Measurements from ENCODE around the gene SEMA6A. TPM values are rescaled to one million over a fixed set of nuclear protein-coding genes. Genes with fewer than 3 reads are reported as not detected.

The SEMA6A gene
- total and polyA plus RNA-seq, 2 of the 13 experiments (the other 11 are each of a cell fraction or from before 2014, with no cell fraction given), result 5.1 to 6.5 TPM

DNA sequence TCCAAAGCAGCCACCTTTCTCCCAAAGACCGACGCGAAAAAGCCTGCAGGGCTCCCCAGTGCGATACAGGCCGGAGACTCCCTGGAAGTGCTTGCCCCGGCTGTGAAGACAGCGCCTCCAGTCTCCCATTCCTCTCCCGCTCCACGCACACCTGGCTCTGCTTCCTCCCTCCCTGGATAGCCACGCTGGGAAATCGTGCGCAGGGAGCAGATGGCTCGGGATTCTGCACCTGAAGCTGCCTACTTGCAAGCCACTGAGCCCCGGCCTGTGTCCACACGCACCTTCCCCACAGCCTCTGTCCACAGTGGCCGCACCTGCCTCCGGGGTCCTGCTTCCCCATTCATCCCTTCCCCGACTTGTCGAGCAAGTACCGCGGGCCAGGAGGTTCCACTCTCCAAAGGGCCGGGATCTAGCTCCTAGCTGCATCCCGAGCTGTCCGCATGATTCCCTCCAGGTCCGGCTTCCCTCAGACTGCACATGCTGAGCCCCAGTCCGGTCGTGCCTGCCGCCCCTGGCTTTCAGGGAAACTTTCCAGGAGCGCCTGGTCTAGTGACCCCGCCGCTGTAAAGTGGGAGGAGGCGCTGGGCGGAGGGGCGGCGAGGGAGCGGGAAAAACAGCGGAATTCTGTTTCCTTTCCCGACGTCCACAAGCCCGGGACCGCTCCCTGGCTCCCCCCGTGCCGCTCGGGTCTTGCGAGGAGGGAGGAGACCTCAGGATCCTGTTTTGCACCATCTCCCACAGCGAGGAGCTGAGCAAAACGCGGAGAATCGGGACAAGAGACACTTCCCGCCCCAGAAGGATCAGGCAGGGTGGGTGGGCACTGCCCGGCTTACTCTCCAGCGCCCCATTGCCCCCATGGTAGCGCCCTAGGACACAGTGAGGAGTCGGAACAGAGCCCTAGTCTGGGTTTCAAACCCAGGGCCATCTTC lies 2.0 kb downstream of the SEMA6A start:
- Histone ChIP-seq H3K4me3 (replicated peaks in 1 of 3; ENCODE audit: insufficient read depth in 1 of 3, low read depth in 2 of 3, low read length in 3 of 3) (peak overlapping the region; percentile 58 to 75 (median 63); a peak in 5 of 6 replicates), H3K36me3 (replicated peaks in 1 of 2; ENCODE audit: control insufficient read depth in 1 of 2, insufficient read depth in 2 of 2, low read length in 2 of 2) (no peaks in the 10 kb centered on the region), H3K9me3 (ENCODE audit: low read length) (no peaks in the 10 kb centered on the region), H3K27ac (ENCODE audit: extremely low read length, insufficient read depth, low read length) (peak overlapping the region; percentile 62), H2AFZ (ENCODE audit: low read length) (no peak overlapping the region), H4K20me1 (ENCODE audit: insufficient read depth, low read length) (no peaks in the 10 kb centered on the region), H3K4me1 (ENCODE audit: insufficient read depth, low read length) (peaks cover 47% of the 10 kb centered on the region), H3K4me2 (ENCODE audit: low read depth, low read length) (peak overlapping the region; percentile 70), H3K79me2 (ENCODE audit: insufficient read depth, low read length) (peaks cover 65% of the 10 kb centered on the region), H3K27me3 (ENCODE audit: control insufficient read depth in 1 of 2, insufficient read depth in 2 of 2, low read length in 2 of 2) (peaks cover 1 to 9% of the 10 kb centered on the region in 2 experiments; a peak in 1 of 5 replicates), H3K9ac (ENCODE audit: insufficient read depth, low read depth, low read length) (peak overlapping the region; percentile 71)
- intact Hi-C loops (cut with micrococcal nuclease; ENCODE audit: unreplicated experiment) (loop anchor here (1.0 to 10.0 kb wide), 5 partner anchors 35 to 435 kb away; no protein-coding TSS in a partner anchor), in situ Hi-C loops (cut with HindIII; ENCODE audit: extremely low pct_ligation_motif_present, low pct_unique_long_range_greater_than_20kb) (loop anchor here (5.0 kb wide), 1 partner anchor 290 kb away; no protein-coding TSS in a partner anchor)
- peak; percentile 72 for ATAC-seq
- FAIRE-seq, result no peak
- DNase-seq (ENCODE audit: low spot score), result no peak
- 30% methylated on average over 32 of the region's 54 CpGs for WGBS (ENCODE audit: low lambda C conversion rate)
- BruUV-seq (replicated peaks), result no TSS peak
- CTCF ChIA-PET (ENCODE audit: low intra/inter-chr PET ratio, low total read pairs), result no interaction called here
- POLR2A ChIA-PET, result no interaction called here
- TF ChIP-seq ARNT (IDR thresholded peaks at IDR 0.05), result no peak
- no peak for TF ChIP-seq SNAI1 (CRISPR knock-in tag; IDR thresholded peaks at IDR 0.05; ENCODE audit: borderline replicate concordance)
- no peak for TF ChIP-seq CENPBD1 (CRISPR knock-in tag; IDR thresholded peaks at IDR 0.05; ENCODE audit: borderline replicate concordance, low read depth)
- TF ChIP-seq JARID2 (CRISPR knock-in tag; IDR thresholded peaks at IDR 0.05; ENCODE audit: insufficient replicate concordance), result no peak
- no peak for TF ChIP-seq PBX3 (CRISPR knock-in tag; IDR thresholded peaks at IDR 0.05; ENCODE audit: borderline replicate concordance)
- TF ChIP-seq ZKSCAN1 (IDR thresholded peaks at IDR 0.05; ENCODE audit: low read length), result no peak
- no peak for TF ChIP-seq ZNF343 (CRISPR knock-in tag; IDR thresholded peaks at IDR 0.05)
- TF ChIP-seq CCAR2 (optimal IDR thresholded peaks at IDR 0.05; ENCODE audit: low read depth, low read length), result no peak
- no peak for TF ChIP-seq ZNF737 (CRISPR knock-in tag; IDR thresholded peaks at IDR 0.05; ENCODE audit: borderline replicate concordance)
- TF ChIP-seq LCORL (IDR thresholded peaks at IDR 0.05), result no peak
- no peak for TF ChIP-seq LCORL (CRISPR knock-in tag; IDR thresholded peaks at IDR 0.05)
- no peak for TF ChIP-seq PTBP1 (IDR thresholded peaks at IDR 0.05; ENCODE audit: low read depth, low read length, poor library complexity, severe bottlenecking)
- no peak for TF ChIP-seq POLR2A (IDR thresholded peaks at IDR 0.05; ENCODE audit: insufficient read depth in 1 of 2, low read depth in 2 of 2, low read length in 2 of 2)
- TF ChIP-seq, protein P1, sequence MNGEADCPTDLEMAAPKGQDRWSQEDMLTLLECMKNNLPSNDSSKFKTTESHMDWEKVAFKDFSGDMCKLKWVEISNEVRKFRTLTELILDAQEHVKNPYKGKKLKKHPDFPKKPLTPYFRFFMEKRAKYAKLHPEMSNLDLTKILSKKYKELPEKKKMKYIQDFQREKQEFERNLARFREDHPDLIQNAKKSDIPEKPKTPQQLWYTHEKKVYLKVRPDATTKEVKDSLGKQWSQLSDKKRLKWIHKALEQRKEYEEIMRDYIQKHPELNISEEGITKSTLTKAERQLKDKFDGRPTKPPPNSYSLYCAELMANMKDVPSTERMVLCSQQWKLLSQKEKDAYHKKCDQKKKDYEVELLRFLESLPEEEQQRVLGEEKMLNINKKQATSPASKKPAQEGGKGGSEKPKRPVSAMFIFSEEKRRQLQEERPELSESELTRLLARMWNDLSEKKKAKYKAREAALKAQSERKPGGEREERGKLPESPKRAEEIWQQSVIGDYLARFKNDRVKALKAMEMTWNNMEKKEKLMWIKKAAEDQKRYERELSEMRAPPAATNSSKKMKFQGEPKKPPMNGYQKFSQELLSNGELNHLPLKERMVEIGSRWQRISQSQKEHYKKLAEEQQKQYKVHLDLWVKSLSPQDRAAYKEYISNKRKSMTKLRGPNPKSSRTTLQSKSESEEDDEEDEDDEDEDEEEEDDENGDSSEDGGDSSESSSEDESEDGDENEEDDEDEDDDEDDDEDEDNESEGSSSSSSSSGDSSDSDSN (CRISPR knock-in tag; IDR thresholded peaks at IDR 0.05), result peak; percentile 82
- no peak for TF ChIP-seq SIX1 (CRISPR knock-in tag; IDR thresholded peaks at IDR 0.05; ENCODE audit: borderline replicate concordance)
- 0 out of 2 replicates have a peak, but pooled peaks have one; percentile 6 for TF ChIP-seq ZNF34 (CRISPR knock-in tag; IDR thresholded peaks at IDR 0.05; ENCODE audit: borderline replicate concordance)
- no peak for TF ChIP-seq ZSCAN12 (CRISPR knock-in tag; IDR thresholded peaks at IDR 0.05)
- TF ChIP-seq HIC2 (CRISPR knock-in tag; IDR thresholded peaks at IDR 0.05; ENCODE audit: low read depth), result 0 out of 2 replicates have a peak, but pooled peaks have one; percentile 29

Measured in HepG2 (cell line).